NT2/D1 (cell line): ENCODE results near the gene SPNS1.
"Not testable (repeated sequence)": the region's sequence is repeated elsewhere in the genome, so short reads cannot be mapped to it uniquely, and the experiment has no call there.

Experiments used
- SUZ12 ChIP-seq: IDR thresholded peaks from 2 replicates; pipeline ENCODE4 v1.6.1; 2011; ENCODE audit not compliant: insufficient read length, insufficient read depth; ENCODE audit errors: extremely low read depth
- YY1 ChIP-seq: IDR thresholded peaks from 2 replicates; pipeline ENCODE4 v1.6.1; 2011; ENCODE audit not compliant: insufficient read length, insufficient read depth
- ZNF274 ChIP-seq: IDR thresholded peaks from 2 replicates; pipeline ENCODE4 v1.6.1; 2011; ENCODE audit warnings: mild to moderate bottlenecking, low read depth, low read length

DNA sequence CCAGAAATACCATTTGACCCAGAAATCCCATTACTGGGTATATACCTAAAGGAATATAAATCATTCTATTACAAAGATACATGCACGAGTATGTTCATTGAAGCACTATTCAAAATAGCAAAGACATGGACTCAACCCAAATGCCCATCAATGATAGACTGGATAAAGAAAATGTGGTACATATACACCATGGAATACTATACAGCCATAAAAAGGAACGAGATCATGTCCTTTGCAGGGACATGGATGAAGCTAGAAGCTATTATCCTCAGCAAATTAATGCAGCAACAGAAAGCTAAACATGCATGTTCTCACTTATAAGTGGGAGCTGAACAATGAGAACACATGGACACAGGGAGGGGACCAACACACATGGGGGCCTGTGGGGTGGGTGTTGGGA is 48.3 kb upstream of the SPNS1 start:
- not testable (repeated sequence) for TF ChIP-seq YY1, SUZ12, ZNF274
